Brain microvascular endothelial cell (primary cell): Measurements from ENCODE around the gene SNX21.
"Not testable (repeated sequence)": the region's sequence is repeated elsewhere in the genome, so short reads cannot be mapped to it uniquely, and the experiment has no call there.

ENCODE experiments used
- DNase-seq: peaks from one replicate; pipeline ENCODE4 v3.0.0-alpha.2; 2020
- H3K27ac ChIP-seq: fragments of 250-450 bp; sonication (Bioruptor Pico); 2 replicates; pipeline ENCODE4 v1.5.1; 2020; ENCODE audit warnings: mild to moderate bottlenecking, moderate library complexity
- H3K27me3 ChIP-seq: fragments of 250-450 bp; sonication (Bioruptor Pico); replicated peaks from 2 replicates; pipeline ENCODE4 v1.5.1; 2020; ENCODE audit warnings: mild to moderate bottlenecking
- H3K36me3 ChIP-seq: fragments of 250-450 bp; sonication (Bioruptor Pico); replicated peaks from 2 replicates; pipeline ENCODE4 v1.5.1; 2020; ENCODE audit warnings: mild to moderate bottlenecking
- H3K4me3 ChIP-seq: 2 replicates; pipeline ENCODE4 v1.5.1; 2011; ENCODE audit warnings: low read depth, mild to moderate bottlenecking, control low read depth, low read length, moderate library complexity
- CTCF ChIP-seq: IDR thresholded peaks from 2 replicates; pipeline ENCODE4 v1.5.1; 2011; ENCODE audit warnings: low read depth, mild to moderate bottlenecking, moderate library complexity, low read length, control low read depth, inconsistent platforms; ENCODE audit errors: missing control alignments
- in situ Hi-C: cut with HindIII; loops from 2 replicates; pipeline ENCODE4 v1.10.0; 2017; ENCODE audit warnings: low sequenced_read_pairs, low pct_ligation_motif_present

The SNX21 gene

GRCh38 chr20:45867136-45867818, 33.7 kb downstream of the SNX21 start:
- Histone ChIP-seq H3K4me3 (no peak overlapping the region), H3K36me3 (no peaks in the 10 kb centered on the region), H3K27ac (peak overlapping the region; percentile 76), H3K27me3 (no peaks in the 10 kb centered on the region)
- no peak for TF ChIP-seq CTCF
- in situ Hi-C loops = no loop called here
- no peak for DNase-seq

- in situ Hi-C loops = no loop called here
- peak overlapping the region; percentile 76 for H3K27ac ChIP-seq
- TF ChIP-seq CTCF = no peak
- H3K4me3 ChIP-seq = no peak overlapping the region
- H3K27me3 ChIP-seq = no peaks in the 10 kb centered on the region
- H3K36me3 ChIP-seq = no peaks in the 10 kb centered on the region
- no peak for DNase-seq
Measured at GRCh38 chr20:45867819-45868176, 34.2 kb downstream of the SNX21 start.

GRCh38 chr20:45872626-45873025, 39.0 kb downstream of the SNX21 start:
- no peak overlapping the region for H3K4me3 ChIP-seq
- H3K36me3 ChIP-seq = no peaks in the 10 kb centered on the region
- no peak overlapping the region for H3K27ac ChIP-seq
- no peak for DNase-seq
- no peaks in the 10 kb centered on the region for H3K27me3 ChIP-seq
- no peak for TF ChIP-seq CTCF
- in situ Hi-C loops = no loop called here

- Histone ChIP-seq H3K4me3 (no peak overlapping the region), H3K27ac (no peak overlapping the region), H3K36me3 (no peaks in the 10 kb centered on the region), H3K27me3 (no peaks in the 10 kb centered on the region)
- in situ Hi-C loops = no loop called here
- no peak for TF ChIP-seq CTCF
- DNase-seq = no peak
Measured at GRCh38 chr20:45873409-45874103, 40.0 kb downstream of the SNX21 start.

GRCh38 chr20:45874104-45874481, 40.5 kb downstream of the SNX21 start:
- H3K4me3 ChIP-seq, H3K36me3 ChIP-seq, DNase-seq, in situ Hi-C loops, H3K27me3 ChIP-seq, H3K27ac ChIP-seq: not testable (repeated sequence)

GRCh38 chr20:45874576-45874975, 41.0 kb downstream of the SNX21 start:
- DNase-seq = no peak
- H3K27me3 ChIP-seq = no peaks in the 10 kb centered on the region
- no peak for TF ChIP-seq CTCF
- in situ Hi-C loops = no loop called here
- H3K4me3 ChIP-seq = no peak overlapping the region
- H3K27ac ChIP-seq = no peak overlapping the region
- no peaks in the 10 kb centered on the region for H3K36me3 ChIP-seq
